H9 (cell line): ENCODE measurements around the gene LOXHD1. TPM values are rescaled to one million over a fixed set of nuclear protein-coding genes. Genes with fewer than 3 reads are reported as not detected.

Experiments used
- DNase-seq: peaks from one replicate; pipeline ENCODE4 v3.0.0-alpha.2; 2017
- H2AFZ ChIP-seq: one replicate; pipeline ENCODE4 v1.6.1; 2013; ENCODE audit warnings: mild to moderate bottlenecking, low read length, control low read depth, moderate library complexity
- H2AK5ac ChIP-seq: 2 replicates; pipeline ENCODE4 v1.6.1; 2013; ENCODE audit warnings: low read length, control low read depth, mixed read lengths; ENCODE audit not compliant: insufficient read length
- H2BK120ac ChIP-seq: one replicate; pipeline ENCODE4 v1.6.1; 2013; ENCODE audit warnings: low read depth, mild to moderate bottlenecking, low read length, control low read depth, inconsistent platforms; ENCODE audit not compliant: poor library complexity, severe bottlenecking
- H2BK12ac ChIP-seq: 2 replicates; pipeline ENCODE4 v1.6.1; 2013; ENCODE audit warnings: low read length, control low read depth, mixed read lengths, low read depth; ENCODE audit not compliant: insufficient read length
- H2BK15ac ChIP-seq: 2 replicates; pipeline ENCODE4 v1.6.1; 2013; ENCODE audit warnings: low read depth, low read length, control low read depth
- H2BK20ac ChIP-seq: one replicate; pipeline ENCODE4 v1.6.1; 2013; ENCODE audit warnings: low read depth, mild to moderate bottlenecking, low read length, control low read depth, inconsistent platforms; ENCODE audit not compliant: poor library complexity, severe bottlenecking
- H2BK5ac ChIP-seq: 2 replicates; pipeline ENCODE4 v1.6.1; 2013; ENCODE audit warnings: low read length, control low read depth, mixed read lengths; ENCODE audit not compliant: insufficient read length
- H3K14ac ChIP-seq: 2 replicates; pipeline ENCODE4 v1.6.1; 2013; ENCODE audit warnings: low read length, control low read depth; ENCODE audit not compliant: insufficient read depth
- H3K18ac ChIP-seq: 2 replicates; pipeline ENCODE4 v1.6.1; 2013; ENCODE audit warnings: low read depth, mild to moderate bottlenecking, mixed read lengths, low read length, control low read depth; ENCODE audit not compliant: insufficient read length
- H3K23ac ChIP-seq: 2 replicates; pipeline ENCODE4 v1.6.1; 2013; ENCODE audit warnings: low read length, control low read depth, mixed read lengths, low read depth; ENCODE audit not compliant: insufficient read length
- H3K23me2 ChIP-seq: 2 replicates; pipeline ENCODE4 v1.6.1; 2013; ENCODE audit warnings: low read depth, mild to moderate bottlenecking, mixed read lengths, low read length, control low read depth; ENCODE audit not compliant: insufficient read length, poor library complexity, severe bottlenecking
- H3K27ac ChIP-seq: 2 replicates; pipeline ENCODE4 v1.5.1; 2013; ENCODE audit warnings: low read length, control low read depth, mixed read lengths, low read depth; ENCODE audit not compliant: insufficient read length
- H3K27me3 ChIP-seq: 2 replicates; pipeline ENCODE4 v1.6.1; 2013; ENCODE audit warnings: low read length, control low read depth, inconsistent platforms; ENCODE audit not compliant: insufficient read depth
- H3K4ac ChIP-seq: 2 replicates; pipeline ENCODE4 v1.6.1; 2013; ENCODE audit warnings: low read depth, mild to moderate bottlenecking, control low read depth, inconsistent platforms, low read length, moderate library complexity
- H3K4me1 ChIP-seq: 2 replicates; pipeline ENCODE4 v1.6.1; 2013; ENCODE audit warnings: low read length, control low read depth, inconsistent platforms; ENCODE audit not compliant: insufficient read depth
- H3K4me2 ChIP-seq: 2 replicates; pipeline ENCODE4 v1.6.1; 2013; ENCODE audit warnings: low read length, control low read depth, mixed read lengths; ENCODE audit not compliant: insufficient read length, insufficient read depth
- H3K56ac ChIP-seq: 2 replicates; pipeline ENCODE4 v1.6.1; 2013; ENCODE audit warnings: low read depth, mild to moderate bottlenecking, mixed read lengths, low read length, control low read depth; ENCODE audit not compliant: insufficient read length
- H3K79me1 ChIP-seq: 2 replicates; pipeline ENCODE4 v1.6.1; 2013; ENCODE audit warnings: low read depth, mild to moderate bottlenecking, moderate library complexity, low read length, control low read depth, inconsistent platforms; ENCODE audit not compliant: insufficient read depth, poor library complexity, severe bottlenecking
- H3K79me2 ChIP-seq: 2 replicates; pipeline ENCODE4 v1.6.1; 2013; ENCODE audit warnings: low read length, control low read depth, inconsistent platforms; ENCODE audit not compliant: insufficient read depth
- H3K9ac ChIP-seq: 2 replicates; pipeline ENCODE4 v1.6.1; 2013; ENCODE audit warnings: low read length, control low read depth, mixed read lengths; ENCODE audit not compliant: insufficient read length; ENCODE audit errors: extremely low read depth
- H3K9me3 ChIP-seq: one replicate; pipeline ENCODE4 v1.6.1; 2013; ENCODE audit warnings: low read depth, low read length, inconsistent platforms; ENCODE audit not compliant: control insufficient read depth
- H3T11ph ChIP-seq: one replicate; pipeline ENCODE4 v1.6.1; 2013; ENCODE audit warnings: mild to moderate bottlenecking, low read length, control low read depth, inconsistent platforms
- H4K20me1 ChIP-seq: one replicate; pipeline ENCODE4 v1.6.1; 2013; ENCODE audit not compliant: control insufficient read depth, insufficient read length, insufficient read depth
- H4K5ac ChIP-seq: 2 replicates; pipeline ENCODE4 v1.6.1; 2013; ENCODE audit warnings: low read depth, mild to moderate bottlenecking, mixed read lengths, low read length, control low read depth; ENCODE audit not compliant: insufficient read length
- H4K8ac ChIP-seq: replicated peaks from 2 replicates; pipeline ENCODE4 v1.6.1; 2013; ENCODE audit warnings: low read length, control low read depth, mixed read lengths, low read depth; ENCODE audit not compliant: insufficient read length
- H4K91ac ChIP-seq: 2 replicates; pipeline ENCODE4 v1.6.1; 2013; ENCODE audit warnings: low read depth, mild to moderate bottlenecking, moderate library complexity, mixed read lengths, low read length, control low read depth; ENCODE audit not compliant: insufficient read length
- H3K27ac Mint-ChIP-seq, 3 experiments: 2 replicates in 2 of 3; 3 replicates in 1 of 3; pipeline ENCODE4 v1.8.0; 2020 to 2021; ENCODE audit warnings: mixed read lengths in 3 of 3, mild to moderate bottlenecking in 1 of 3, moderate library complexity in 1 of 3
- H3K27me3 Mint-ChIP-seq: 2 replicates; pipeline ENCODE4 v1.8.0; 2021; ENCODE audit warnings: low read depth, mild to moderate bottlenecking, moderate library complexity, mixed read lengths
- H3K36me3 Mint-ChIP-seq, 3 experiments: 2 replicates in 2 of 3; 3 replicates in 1 of 3; pipeline ENCODE4 v1.8.0; 2020 to 2021; ENCODE audit warnings: low read depth in 3 of 3, mixed read lengths in 3 of 3; ENCODE audit not compliant: insufficient read depth in 1 of 3
- H3K4me1 Mint-ChIP-seq, 2 experiments: 2 replicates each; pipeline ENCODE4 v1.8.0; 2020; ENCODE audit warnings: mixed read lengths in 2 of 2
- H3K4me3 Mint-ChIP-seq, 2 experiments: 2 replicates in 1 of 2; 3 replicates in 1 of 2; pipeline ENCODE4 v1.8.0; 2020 to 2021; ENCODE audit warnings: mild to moderate bottlenecking in 2 of 2, mixed read lengths in 2 of 2, moderate library complexity in 1 of 2
- H3K9me3 Mint-ChIP-seq, 2 experiments: 2 replicates in 1 of 2; 3 replicates in 1 of 2; pipeline ENCODE4 v1.8.0; 2020; ENCODE audit warnings: mild to moderate bottlenecking in 2 of 2, mixed read lengths in 2 of 2, moderate library complexity in 1 of 2
- WGBS: extraction: QIAGEN DNeasy Blood & Tissue Kit; methylation state at CpG from one replicate; pipeline ENCODE4 v1.1.7; 2013; ENCODE audit warnings: missing lambda C conversion rate, low lambda C conversion rate, mixed read lengths; ENCODE audit not compliant: insufficient read length; ENCODE audit errors: extremely low coverage; 5-methylcytosine and 5-hydroxymethylcytosine counted together
- total RNA-seq: library from RNA; stranded (reverse); gene quantifications from 2 replicates; pipeline ENCODE4 v1.2.1, GENCODE V29; 2021
- TF ChIP-seq, protein P1 (sequence below): fragments of 200-600 bp; sonication (generic); conservative IDR thresholded peaks from 3 replicates; pipeline ENCODE4 v1.8.0; 2021; ENCODE audit warnings: antibody characterized with exemption, mild to moderate bottlenecking

Gene LOXHD1
- total RNA-seq, 1 experiment from 2014 or later: 0.07 TPM

DNA sequence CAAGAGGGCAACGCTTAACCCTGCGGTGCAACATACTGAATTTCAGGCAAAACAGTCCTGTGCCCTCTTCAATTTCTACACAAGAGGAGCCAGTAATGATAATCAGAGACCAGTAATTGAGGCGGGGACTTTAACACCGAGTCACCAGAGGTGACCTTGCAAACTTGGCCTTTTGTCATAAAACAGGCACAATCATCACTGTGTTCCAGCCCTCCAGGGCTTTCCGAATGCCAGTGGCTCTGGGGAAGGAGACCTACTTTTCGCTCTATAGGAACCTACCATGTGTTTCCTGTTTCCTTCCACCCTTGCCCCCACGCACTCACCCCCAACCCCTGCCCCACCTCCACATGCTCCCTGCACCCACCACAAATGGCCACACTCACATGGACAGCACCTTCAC, 47.2 kb upstream of the LOXHD1 start:
- H3K9me3 Mint-ChIP-seq: no peaks in the 10 kb centered on the region
- no peak overlapping the region for H2BK15ac ChIP-seq
- H3K27ac Mint-ChIP-seq: no peak overlapping the region
- no peaks in the 10 kb centered on the region for H3K9me3 ChIP-seq
- no peak overlapping the region for H2AFZ ChIP-seq
- H4K20me1 ChIP-seq: no peaks in the 10 kb centered on the region
- no peak overlapping the region for H3K27ac ChIP-seq
- no peak overlapping the region for H2BK20ac ChIP-seq
- no peaks in the 10 kb centered on the region for H3K27me3 ChIP-seq
- no peak overlapping the region for H3K4me2 ChIP-seq
- H2AK5ac ChIP-seq: no peak overlapping the region
- H4K91ac ChIP-seq: no peak overlapping the region
- H2BK12ac ChIP-seq: no peak overlapping the region
- peaks cover 14 to 17% of the 10 kb centered on the region in 2 experiments for H3K4me1 Mint-ChIP-seq
- H3K4me1 ChIP-seq: no peaks in the 10 kb centered on the region; the same call in 1 of the 2 replicates
- TF ChIP-seq, protein P1, sequence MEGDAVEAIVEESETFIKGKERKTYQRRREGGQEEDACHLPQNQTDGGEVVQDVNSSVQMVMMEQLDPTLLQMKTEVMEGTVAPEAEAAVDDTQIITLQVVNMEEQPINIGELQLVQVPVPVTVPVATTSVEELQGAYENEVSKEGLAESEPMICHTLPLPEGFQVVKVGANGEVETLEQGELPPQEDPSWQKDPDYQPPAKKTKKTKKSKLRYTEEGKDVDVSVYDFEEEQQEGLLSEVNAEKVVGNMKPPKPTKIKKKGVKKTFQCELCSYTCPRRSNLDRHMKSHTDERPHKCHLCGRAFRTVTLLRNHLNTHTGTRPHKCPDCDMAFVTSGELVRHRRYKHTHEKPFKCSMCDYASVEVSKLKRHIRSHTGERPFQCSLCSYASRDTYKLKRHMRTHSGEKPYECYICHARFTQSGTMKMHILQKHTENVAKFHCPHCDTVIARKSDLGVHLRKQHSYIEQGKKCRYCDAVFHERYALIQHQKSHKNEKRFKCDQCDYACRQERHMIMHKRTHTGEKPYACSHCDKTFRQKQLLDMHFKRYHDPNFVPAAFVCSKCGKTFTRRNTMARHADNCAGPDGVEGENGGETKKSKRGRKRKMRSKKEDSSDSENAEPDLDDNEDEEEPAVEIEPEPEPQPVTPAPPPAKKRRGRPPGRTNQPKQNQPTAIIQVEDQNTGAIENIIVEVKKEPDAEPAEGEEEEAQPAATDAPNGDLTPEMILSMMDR: no peak
- no peaks in the 10 kb centered on the region; a peak in 1 of 7 replicates for H3K36me3 Mint-ChIP-seq
- WGBS: no CpG with 5 or more reads among the region's 7 CpGs
- no peak overlapping the region for H3K4ac ChIP-seq
- no peaks in the 10 kb centered on the region for H3K79me1 ChIP-seq
- H3K23ac ChIP-seq: no peak overlapping the region
- no peak overlapping the region for H3K4me3 Mint-ChIP-seq
- H2BK120ac ChIP-seq: no peak overlapping the region
- no peak overlapping the region for H4K5ac ChIP-seq
- no peak for DNase-seq
- no peaks in the 10 kb centered on the region for H3K79me2 ChIP-seq
- peaks cover 2% of the 10 kb centered on the region; the same call in 1 of the 2 replicates for H3K27me3 Mint-ChIP-seq
- H3K23me2 ChIP-seq: no peaks in the 10 kb centered on the region
- H3K56ac ChIP-seq: no peak overlapping the region
- no peak overlapping the region for H3K18ac ChIP-seq
- no peak overlapping the region for H3K14ac ChIP-seq
- H3T11ph ChIP-seq: no peak overlapping the region
- no peak overlapping the region for H4K8ac ChIP-seq
- no peak overlapping the region for H3K9ac ChIP-seq
- no peak overlapping the region for H2BK5ac ChIP-seq
